RWPE2 (cell line): ENCODE measurements around the gene DYNC2H1.

Experiments
- ATAC-seq: fragments of 200-7000 bp; cut with Tn5 transposase; 3 replicates; pipeline ENCODE4 v1.9.1; 2021; ENCODE audit warnings: low read depth
- DNase-seq: peaks from one replicate; pipeline ENCODE4 v3.0.0-alpha.2; 2020; ENCODE audit warnings: low spot score
- H3K27ac ChIP-seq: fragments of 450-650 bp; 2 replicates; pipeline ENCODE4 v1.5.1; 2017; ENCODE audit warnings: mild to moderate bottlenecking; ENCODE audit not compliant: poor library complexity, severe bottlenecking
- H3K27me3 ChIP-seq: fragments of 250-450 bp; sonication (Bioruptor Pico); 2 replicates; pipeline ENCODE4 v1.5.1; 2021; ENCODE audit warnings: mild to moderate bottlenecking, moderate library complexity; ENCODE audit not compliant: insufficient read depth, poor library complexity, severe bottlenecking
- H3K36me3 ChIP-seq: fragments of 250-450 bp; sonication (Bioruptor Pico); 2 replicates; pipeline ENCODE4 v1.5.1; 2020; ENCODE audit warnings: low read depth, mild to moderate bottlenecking, moderate library complexity
- H3K4me1 ChIP-seq: fragments of 250-450 bp; sonication (Bioruptor Pico); 2 replicates; pipeline ENCODE4 v1.5.1; 2021; ENCODE audit warnings: mild to moderate bottlenecking, moderate library complexity; ENCODE audit not compliant: insufficient read depth, poor library complexity, severe bottlenecking
- H3K4me3 ChIP-seq: fragments of 250-450 bp; sonication (Bioruptor Pico); 2 replicates; pipeline ENCODE4 v1.5.1; 2021; ENCODE audit warnings: mild to moderate bottlenecking, moderate library complexity; ENCODE audit not compliant: severe bottlenecking
- H3K9me3 ChIP-seq: fragments of 250-450 bp; sonication (Bioruptor Pico); 2 replicates; pipeline ENCODE4 v1.5.1; 2021; ENCODE audit warnings: mild to moderate bottlenecking, moderate library complexity; ENCODE audit not compliant: severe bottlenecking
- TF ChIP-seq, protein P1 (sequence below): fragments of 450-650 bp; IDR thresholded peaks from one replicate; pipeline ENCODE4 v1.5.1; 2017; ENCODE audit warnings: mild to moderate bottlenecking, moderate library complexity; ENCODE audit not compliant: poor library complexity, severe bottlenecking

Gene DYNC2H1

GRCh38 chr11:103085758-103086365, 23.4 kb upstream of the DYNC2H1 start:
- no peak for ATAC-seq
- H3K27ac ChIP-seq: no peak overlapping the region
- H3K36me3 ChIP-seq: peaks cover 96% of the 10 kb centered on the region
- H3K4me1 ChIP-seq: peaks cover 37% of the 10 kb centered on the region
- H3K9me3 ChIP-seq: peaks cover 2% of the 10 kb centered on the region
- no peak for DNase-seq
- TF ChIP-seq, protein P1, sequence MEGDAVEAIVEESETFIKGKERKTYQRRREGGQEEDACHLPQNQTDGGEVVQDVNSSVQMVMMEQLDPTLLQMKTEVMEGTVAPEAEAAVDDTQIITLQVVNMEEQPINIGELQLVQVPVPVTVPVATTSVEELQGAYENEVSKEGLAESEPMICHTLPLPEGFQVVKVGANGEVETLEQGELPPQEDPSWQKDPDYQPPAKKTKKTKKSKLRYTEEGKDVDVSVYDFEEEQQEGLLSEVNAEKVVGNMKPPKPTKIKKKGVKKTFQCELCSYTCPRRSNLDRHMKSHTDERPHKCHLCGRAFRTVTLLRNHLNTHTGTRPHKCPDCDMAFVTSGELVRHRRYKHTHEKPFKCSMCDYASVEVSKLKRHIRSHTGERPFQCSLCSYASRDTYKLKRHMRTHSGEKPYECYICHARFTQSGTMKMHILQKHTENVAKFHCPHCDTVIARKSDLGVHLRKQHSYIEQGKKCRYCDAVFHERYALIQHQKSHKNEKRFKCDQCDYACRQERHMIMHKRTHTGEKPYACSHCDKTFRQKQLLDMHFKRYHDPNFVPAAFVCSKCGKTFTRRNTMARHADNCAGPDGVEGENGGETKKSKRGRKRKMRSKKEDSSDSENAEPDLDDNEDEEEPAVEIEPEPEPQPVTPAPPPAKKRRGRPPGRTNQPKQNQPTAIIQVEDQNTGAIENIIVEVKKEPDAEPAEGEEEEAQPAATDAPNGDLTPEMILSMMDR: no peak
- H3K27me3 ChIP-seq: no peaks in the 10 kb centered on the region
- H3K4me3 ChIP-seq: no peak overlapping the region

GRCh38 chr11:103086461-103086860, 22.8 kb upstream of the DYNC2H1 start:
- TF ChIP-seq, protein P1: no peak
- no peak overlapping the region for H3K27ac ChIP-seq
- peaks cover 2% of the 10 kb centered on the region for H3K9me3 ChIP-seq
- H3K4me1 ChIP-seq: peaks cover 37% of the 10 kb centered on the region
- peaks cover 90% of the 10 kb centered on the region for H3K36me3 ChIP-seq
- no peak overlapping the region for H3K4me3 ChIP-seq
- no peak for ATAC-seq
- DNase-seq: no peak
- no peaks in the 10 kb centered on the region for H3K27me3 ChIP-seq

DNA sequence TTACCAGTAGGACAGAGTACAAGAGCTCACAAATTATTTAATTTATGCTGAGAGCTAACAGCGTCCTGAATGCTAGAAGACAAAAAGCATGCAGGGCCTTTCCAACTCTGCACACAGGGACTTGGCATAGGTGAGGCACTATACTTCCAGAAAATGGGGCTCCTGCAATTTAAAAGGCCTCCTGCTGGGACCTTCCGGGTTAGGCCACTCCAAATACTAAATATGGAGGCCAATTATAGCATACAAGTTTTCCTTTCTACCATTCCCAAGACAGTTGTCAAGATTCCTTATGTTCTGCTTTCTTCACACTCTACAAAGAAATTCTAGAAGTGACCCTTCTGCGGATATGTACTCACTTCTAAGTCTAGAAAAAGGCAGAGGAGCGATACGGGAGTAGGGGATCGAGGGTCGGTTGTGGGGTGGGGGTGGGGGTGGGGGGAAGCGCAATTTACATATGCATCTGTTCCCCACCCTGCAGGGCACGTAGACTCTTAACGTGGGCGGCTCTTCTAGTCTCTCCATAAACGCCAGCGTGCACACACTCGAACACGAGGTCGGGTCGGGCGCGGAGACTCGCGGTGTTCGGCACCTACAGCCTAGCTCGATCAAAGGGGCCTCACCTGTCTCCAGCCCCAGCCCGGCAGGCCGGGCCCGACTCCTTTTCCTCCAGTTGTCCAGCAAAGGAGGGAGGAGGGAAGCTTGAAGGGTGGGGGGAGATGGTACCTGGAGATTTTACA, 18.0 kb upstream of the DYNC2H1 start:
- Histone ChIP-seq H3K27ac (peak overlapping the region; percentile 79), H3K36me3 (peaks cover 42% of the 10 kb centered on the region), H3K4me1 (peaks cover 32% of the 10 kb centered on the region), H3K4me3 (peak overlapping the region; percentile 96), H3K9me3 (peaks cover 2% of the 10 kb centered on the region), H3K27me3 (no peaks in the 10 kb centered on the region)
- peak; percentile 53 for ATAC-seq
- TF ChIP-seq, protein P1: no peak
- peak; percentile 50 for DNase-seq

GRCh38 chr11:103091801-103092524, 17.3 kb upstream of the DYNC2H1 start, which contains the start of gene DCUN1D5:
DCUN1D5 (minus strand) TSS chr11:103092160; CDS start chr11:103091872, 288 bp downstream.
- peak within 1 kb of the TSS; percentile 79 for H3K27ac ChIP-seq
- peaks cover 32% of the 10 kb centered on the region for H3K4me1 ChIP-seq
- DNase-seq: peak; percentile 96
- H3K4me3 ChIP-seq: peak within 1 kb of the TSS; percentile 96
- peaks cover 2% of the 10 kb centered on the region for H3K9me3 ChIP-seq
- no peaks in the 10 kb centered on the region for H3K27me3 ChIP-seq
- TF ChIP-seq, protein P1: no peak
- peak; percentile 94 for ATAC-seq
- H3K36me3 ChIP-seq: peaks cover 35% of the 10 kb centered on the region
